Esophagus squamous epithelium (tissue), 4 donors: ENCODE results near the gene FAM124A.

Source experiments
- POLR2A ChIP-seq, 4 donors: fragments of 450-650 bp; IDR thresholded peaks; one replicate each; pipeline ENCODE4 v1.6.1; 2017; ENCODE audit warnings: antibody characterized with exemption in 4 of 4, mild to moderate bottlenecking in 4 of 4, moderate library complexity in 3 of 4
- TF ChIP-seq, protein P1 (sequence below), 6 experiments: fragments of 450-650 bp in 4 of 6; fragments of 200-600 bp in 2 of 6; sonication (generic) in 2 of 6; IDR thresholded peaks; one replicate each; pipeline ENCODE4 v1.5.1; 2016 to 2019; ENCODE audit warnings: antibody characterized with exemption in 6 of 6, mild to moderate bottlenecking in 4 of 6, moderate library complexity in 4 of 6

- TF ChIP-seq, protein P1, sequence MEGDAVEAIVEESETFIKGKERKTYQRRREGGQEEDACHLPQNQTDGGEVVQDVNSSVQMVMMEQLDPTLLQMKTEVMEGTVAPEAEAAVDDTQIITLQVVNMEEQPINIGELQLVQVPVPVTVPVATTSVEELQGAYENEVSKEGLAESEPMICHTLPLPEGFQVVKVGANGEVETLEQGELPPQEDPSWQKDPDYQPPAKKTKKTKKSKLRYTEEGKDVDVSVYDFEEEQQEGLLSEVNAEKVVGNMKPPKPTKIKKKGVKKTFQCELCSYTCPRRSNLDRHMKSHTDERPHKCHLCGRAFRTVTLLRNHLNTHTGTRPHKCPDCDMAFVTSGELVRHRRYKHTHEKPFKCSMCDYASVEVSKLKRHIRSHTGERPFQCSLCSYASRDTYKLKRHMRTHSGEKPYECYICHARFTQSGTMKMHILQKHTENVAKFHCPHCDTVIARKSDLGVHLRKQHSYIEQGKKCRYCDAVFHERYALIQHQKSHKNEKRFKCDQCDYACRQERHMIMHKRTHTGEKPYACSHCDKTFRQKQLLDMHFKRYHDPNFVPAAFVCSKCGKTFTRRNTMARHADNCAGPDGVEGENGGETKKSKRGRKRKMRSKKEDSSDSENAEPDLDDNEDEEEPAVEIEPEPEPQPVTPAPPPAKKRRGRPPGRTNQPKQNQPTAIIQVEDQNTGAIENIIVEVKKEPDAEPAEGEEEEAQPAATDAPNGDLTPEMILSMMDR (IDR thresholded peaks at IDR 0.05): no peak
- TF ChIP-seq POLR2A (IDR thresholded peaks at IDR 0.05): no peak
Observed at GRCh38 chr13:51249255-51249654, 27.1 kb downstream of the FAM124A start.
